HFFc6 (cell line): ENCODE results near the gene USP32. TPM values are rescaled to one million over a fixed set of nuclear protein-coding genes. Genes with fewer than 3 reads are reported as not detected.

Experiments
- DNase-seq: peaks from one replicate; pipeline ENCODE4 v3.0.0-alpha.2; 2018
- H3K27ac Mint-ChIP-seq: 2 replicates; pipeline ENCODE4 v1.8.0; 2020; ENCODE audit warnings: mild to moderate bottlenecking, mixed read lengths
- H3K27me3 Mint-ChIP-seq: 2 replicates; pipeline ENCODE4 v1.8.0; 2021; ENCODE audit warnings: mild to moderate bottlenecking, moderate library complexity, mixed read lengths; ENCODE audit not compliant: insufficient read depth
- H3K36me3 Mint-ChIP-seq: 2 replicates; pipeline ENCODE4 v1.8.0; 2021; ENCODE audit warnings: low read depth, mixed read lengths
- H3K4me1 Mint-ChIP-seq: 2 replicates; pipeline ENCODE4 v1.8.0; 2020; ENCODE audit warnings: low read depth, mixed read lengths
- H3K4me3 Mint-ChIP-seq: 2 replicates; pipeline ENCODE4 v1.8.0; 2020; ENCODE audit warnings: mild to moderate bottlenecking, moderate library complexity, mixed read lengths
- H3K9me3 Mint-ChIP-seq: 2 replicates; pipeline ENCODE4 v1.8.0; 2020; ENCODE audit warnings: mild to moderate bottlenecking, mixed read lengths
- CTCF ChIP-seq: fragments of 200-600 bp; sonication (generic); IDR thresholded peaks from 2 replicates; pipeline ENCODE4 v1.5.0; 2021; ENCODE audit warnings: antibody characterized with exemption, mild to moderate bottlenecking
- total RNA-seq, 6 experiments: library from RNA; stranded (reverse); fragmentation: NEBNext Ultra II Directional; extraction: Animal tissue kit (Norgen Biotek cat#: 25700); gene quantifications; 2 replicates in 1 of 6; 3 replicates in 5 of 6; pipeline ENCODE4 v1.2.3, GENCODE V29; 2021

The USP32 gene
- total RNA-seq, 6 experiments from 2014 or later = 46.7 to 57.3 (median 51.7) TPM

- no peak for TF ChIP-seq CTCF
- no peak for DNase-seq
- H3K4me1 Mint-ChIP-seq = peaks cover 28% of the 10 kb centered on the region
- peaks cover 20% of the 10 kb centered on the region for H3K27me3 Mint-ChIP-seq
- peaks cover 17% of the 10 kb centered on the region for H3K36me3 Mint-ChIP-seq
- peak overlapping the region; percentile 92; the same call in 1 of the 2 replicates for H3K27ac Mint-ChIP-seq
- no peaks in the 10 kb centered on the region for H3K9me3 Mint-ChIP-seq
- H3K4me3 Mint-ChIP-seq = peak overlapping the region; percentile 97
Measured at GRCh38 chr17:60135951-60136666, 255.8 kb downstream of the USP32 start.

GRCh38 chr17:60135151-60135950, 256.6 kb downstream of the USP32 start:
- Mint-ChIP-seq H3K27me3 (peaks cover 16% of the 10 kb centered on the region), H3K36me3 (peaks cover 20% of the 10 kb centered on the region), H3K4me1 (peaks cover 28% of the 10 kb centered on the region), H3K4me3 (peak overlapping the region; percentile 97), H3K27ac (peak overlapping the region; percentile 92), H3K9me3 (no peaks in the 10 kb centered on the region)
- DNase-seq = peak; percentile 87
- no peak for TF ChIP-seq CTCF

- Mint-ChIP-seq H3K36me3 (peaks cover 22% of the 10 kb centered on the region), H3K4me3 (peak overlapping the region; percentile 97), H3K27ac (peak overlapping the region; percentile 92), H3K27me3 (peaks cover 10% of the 10 kb centered on the region), H3K4me1 (peaks cover 28% of the 10 kb centered on the region), H3K9me3 (no peaks in the 10 kb centered on the region)
- TF ChIP-seq CTCF = no peak
- peak; percentile 45 for DNase-seq
Measured at GRCh38 chr17:60134396-60135150, 257.4 kb downstream of the USP32 start.

- H3K4me1 Mint-ChIP-seq = peaks cover 31% of the 10 kb centered on the region
Measured at GRCh38 chr17:60130466-60130865, 261.5 kb downstream of the USP32 start.

More at GRCh38 chr17:60130466-60130865, 261.5 kb downstream of the USP32 start:
- peaks cover 22% of the 10 kb centered on the region for H3K36me3 Mint-ChIP-seq
- no peak overlapping the region for H3K27ac Mint-ChIP-seq
- no peaks in the 10 kb centered on the region for H3K9me3 Mint-ChIP-seq
- no peak for TF ChIP-seq CTCF
- no peak overlapping the region for H3K4me3 Mint-ChIP-seq
- peaks cover 1% of the 10 kb centered on the region for H3K27me3 Mint-ChIP-seq
- no peak for DNase-seq
